Measurements from ENCODE around the gene ERC1. TPM values are rescaled to one million over a fixed set of nuclear protein-coding genes. Genes with fewer than 3 reads are reported as not detected.

Gene ERC1
- total RNA-seq, 1 donor from 2014 or later = 46.6 TPM

DNA sequence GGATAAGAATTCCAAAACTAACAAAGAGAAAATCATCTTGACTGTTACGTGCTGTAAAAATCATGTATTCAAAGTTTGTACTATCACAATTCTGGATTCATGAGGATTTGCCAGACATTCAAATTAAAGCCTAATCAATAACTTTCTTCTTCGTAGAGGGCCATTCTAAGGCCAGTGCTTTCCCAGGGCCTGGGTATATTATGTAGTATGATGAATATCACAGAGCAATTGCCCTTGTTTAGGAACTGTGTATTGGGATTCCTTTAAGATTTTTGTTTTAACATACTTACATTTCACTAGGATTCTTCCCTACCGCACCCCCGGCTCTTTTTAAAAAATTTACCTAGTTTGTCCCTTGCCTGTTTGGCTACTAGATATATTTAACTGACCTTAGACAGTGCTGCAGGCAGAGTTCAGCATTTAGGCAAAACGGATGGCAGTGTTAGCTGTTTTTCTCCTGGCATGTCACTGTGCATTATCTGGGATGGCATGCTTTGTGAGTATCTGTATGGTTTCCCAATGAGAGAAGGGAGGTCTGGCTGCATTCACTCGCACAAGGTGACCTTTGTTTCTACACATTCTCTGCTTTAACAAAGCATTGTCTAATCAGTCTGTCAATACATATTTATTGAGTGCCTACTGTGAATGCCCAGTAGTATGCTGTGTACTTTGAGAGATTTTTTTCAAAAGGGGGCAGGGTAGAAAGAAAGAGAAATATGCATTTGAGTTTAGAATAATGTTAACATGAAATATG is 63.3 kb downstream of the ERC1 start:
- ATAC-seq (ENCODE audit: poor library complexity) (peak; percentile 74), DNase-seq (no peak)
- intact Hi-C loops (cut with DNase I) = no loop called here

DNA sequence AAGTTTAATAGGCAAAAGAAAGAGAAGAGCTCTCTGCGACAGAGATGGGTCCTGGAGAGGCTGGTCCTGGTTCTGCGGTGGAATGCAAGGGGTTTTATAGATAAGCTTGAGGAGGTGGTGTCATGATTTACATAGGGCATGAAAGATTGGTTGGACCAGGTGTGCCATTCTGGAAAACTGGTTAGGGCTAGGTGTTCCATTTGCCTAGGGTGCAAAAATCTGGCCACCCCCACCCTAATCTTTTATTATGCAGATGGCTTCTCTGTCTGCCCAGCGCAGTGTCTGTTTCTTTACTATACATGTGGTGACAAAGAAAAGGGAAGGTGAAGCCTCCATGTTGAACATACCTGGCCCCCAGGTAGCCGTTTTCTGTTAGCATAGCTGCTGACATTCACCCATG is 65.4 kb downstream of the ERC1 start:
- intact Hi-C loops (cut with DNase I) = no loop called here
- no peak for ATAC-seq (ENCODE audit: poor library complexity)
- DNase-seq = no peak

DNA sequence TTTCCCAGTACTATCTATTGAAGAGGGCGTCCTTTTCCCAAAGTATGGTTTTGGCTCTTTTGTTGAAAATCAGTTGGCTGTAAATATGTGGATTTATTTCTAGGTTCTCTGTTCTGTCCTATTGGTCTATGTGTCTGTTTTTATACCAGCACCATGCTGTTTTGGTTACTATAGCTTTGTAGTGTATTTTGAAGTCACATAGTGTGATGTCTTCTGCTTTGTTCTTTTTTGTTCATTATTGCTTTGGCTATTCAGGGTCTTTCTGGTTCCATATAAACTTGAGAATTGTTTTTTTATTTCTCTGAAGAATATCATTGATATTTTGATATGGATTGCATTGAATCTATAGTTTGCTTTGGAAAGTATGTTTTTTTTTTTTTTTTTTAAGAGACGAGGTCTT is 67.4 kb downstream of the ERC1 start:
- ATAC-seq (ENCODE audit: poor library complexity) = no peak
- no peak for DNase-seq
- intact Hi-C loops (cut with DNase I) = no loop called here

DNA sequence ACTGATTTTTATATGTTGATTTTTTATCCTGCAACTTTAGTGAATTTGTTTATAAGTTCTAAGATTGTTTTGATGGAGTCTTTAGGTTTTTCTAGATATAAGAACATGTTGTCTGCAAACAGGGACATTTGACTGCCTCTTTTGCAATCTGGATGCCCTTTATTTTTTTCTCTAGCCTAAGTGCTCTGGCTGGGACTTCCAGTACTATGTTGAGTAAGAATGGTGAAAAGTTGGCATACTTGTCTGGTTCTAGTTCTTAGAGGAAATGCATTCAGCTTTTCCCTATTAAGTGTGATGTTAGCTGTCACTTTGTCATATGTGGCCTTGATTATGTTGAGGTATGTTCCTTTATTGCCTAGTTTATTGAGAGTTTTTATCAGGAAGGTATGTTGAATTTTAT is 68.1 kb downstream of the ERC1 start:
- intact Hi-C loops (cut with DNase I) = no loop called here
- DNase-seq = no peak
- ATAC-seq (ENCODE audit: poor library complexity) = peak; percentile 63

DNA sequence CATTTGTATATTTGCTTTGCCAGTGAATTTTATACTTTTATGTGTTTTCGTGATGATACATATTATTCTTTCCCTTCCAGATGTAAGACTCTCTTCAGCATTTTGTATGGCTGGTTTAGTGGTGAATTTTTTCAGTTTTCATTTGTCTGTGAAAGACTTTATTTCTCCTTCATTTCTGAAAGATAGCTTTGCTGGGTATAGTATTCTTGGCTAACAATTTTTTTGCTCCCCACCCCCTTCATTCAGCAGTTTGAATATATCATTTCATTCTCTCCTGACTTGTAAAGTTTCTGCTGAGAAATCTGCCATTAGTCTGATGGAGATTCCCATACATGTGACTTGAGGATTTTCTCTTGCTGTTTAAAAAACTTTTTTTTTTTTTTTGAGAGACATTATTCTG is 72.8 kb downstream of the ERC1 start:
- no peak for DNase-seq
- intact Hi-C loops (cut with DNase I) = no loop called here
- no peak for ATAC-seq (ENCODE audit: poor library complexity)

DNA sequence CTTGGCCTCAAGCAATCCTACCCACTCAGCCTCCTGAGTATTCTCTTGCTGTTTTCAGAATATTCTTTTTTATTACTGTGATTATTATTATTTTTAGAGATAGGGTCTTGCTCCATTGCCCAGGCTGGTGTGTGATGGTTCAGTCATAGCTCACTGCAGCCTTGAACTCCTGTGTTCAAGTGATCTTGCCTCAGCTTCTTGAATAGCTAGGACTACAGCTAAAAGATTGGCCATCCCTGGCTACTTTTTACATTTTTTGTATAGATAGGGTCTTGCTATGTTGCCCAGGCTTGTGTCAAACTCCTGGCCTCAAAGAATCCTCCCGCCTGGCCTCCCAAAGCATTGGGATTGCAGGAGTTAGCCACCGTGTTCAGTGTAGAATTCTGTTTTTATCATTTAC is 73.3 kb downstream of the ERC1 start:
- DNase-seq (no peak), ATAC-seq (ENCODE audit: poor library complexity) (no peak)
- intact Hi-C loops (cut with DNase I) = no loop called here

DNA sequence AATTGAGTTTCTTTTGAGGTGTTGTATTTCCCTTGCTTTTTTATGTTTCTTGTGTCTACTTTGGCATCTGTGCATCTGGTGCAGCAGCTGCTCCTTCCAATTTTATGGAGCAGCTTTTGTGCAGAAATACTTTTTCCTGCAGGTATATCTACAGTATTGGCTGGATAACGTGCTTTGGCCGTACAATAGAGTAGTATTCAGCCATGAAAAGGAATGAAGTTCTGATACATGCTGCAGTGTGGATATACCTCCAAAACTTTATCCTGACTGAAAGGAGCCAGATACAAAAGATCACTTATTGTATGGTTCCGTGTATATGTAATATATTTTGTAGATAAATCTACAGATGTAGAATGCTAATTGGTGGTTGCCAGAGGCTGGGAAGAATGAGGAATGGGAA is 74.6 kb downstream of the ERC1 start:
- intact Hi-C loops (cut with DNase I) = no loop called here
- ATAC-seq (ENCODE audit: poor library complexity) (no peak), DNase-seq (no peak)

DNA sequence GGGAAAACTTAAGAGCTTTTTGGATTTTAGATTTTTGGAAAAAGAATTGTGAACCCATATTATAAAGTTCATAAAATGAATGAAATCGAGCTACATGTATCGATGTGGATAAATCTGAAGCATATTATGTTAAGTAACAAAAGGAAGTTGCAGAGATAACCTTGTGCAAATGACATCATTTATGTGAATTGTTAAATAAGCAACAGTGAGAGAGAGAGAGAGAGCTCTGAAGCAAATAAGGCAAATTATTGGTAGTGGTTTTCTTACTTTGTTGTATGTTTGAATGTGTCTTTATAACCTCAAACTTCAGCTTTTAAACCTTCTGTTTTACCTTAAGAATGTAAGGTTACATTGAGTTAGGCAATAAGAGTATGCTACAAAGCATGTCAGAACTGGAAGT is 78.8 kb downstream of the ERC1 start:
- DNase-seq (no peak), ATAC-seq (ENCODE audit: poor library complexity) (no peak)
- intact Hi-C loops (cut with DNase I) = no loop called here

DNA sequence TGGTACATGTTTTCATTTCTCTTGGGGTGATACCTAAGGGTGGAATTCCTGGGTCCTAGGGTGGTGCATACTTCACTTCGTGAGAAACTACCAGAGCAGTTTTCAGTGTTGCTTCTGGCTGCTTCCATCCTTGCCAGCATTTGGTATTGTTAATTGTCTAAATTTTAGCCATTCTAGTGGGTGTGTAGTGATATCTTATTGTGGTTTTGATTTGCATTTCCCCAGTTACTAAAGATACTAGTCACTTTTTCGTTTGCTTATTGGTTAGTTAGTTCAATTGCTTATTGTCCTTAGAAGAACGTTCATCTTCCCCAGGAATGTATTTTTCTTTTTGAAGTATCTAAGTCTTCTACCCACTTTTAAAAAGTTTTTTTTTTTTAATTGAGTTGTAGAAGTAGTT is 80.2 kb downstream of the ERC1 start:
- ATAC-seq (ENCODE audit: poor library complexity) (no peak), DNase-seq (no peak)
- intact Hi-C loops (cut with DNase I) = no loop called here

DNA sequence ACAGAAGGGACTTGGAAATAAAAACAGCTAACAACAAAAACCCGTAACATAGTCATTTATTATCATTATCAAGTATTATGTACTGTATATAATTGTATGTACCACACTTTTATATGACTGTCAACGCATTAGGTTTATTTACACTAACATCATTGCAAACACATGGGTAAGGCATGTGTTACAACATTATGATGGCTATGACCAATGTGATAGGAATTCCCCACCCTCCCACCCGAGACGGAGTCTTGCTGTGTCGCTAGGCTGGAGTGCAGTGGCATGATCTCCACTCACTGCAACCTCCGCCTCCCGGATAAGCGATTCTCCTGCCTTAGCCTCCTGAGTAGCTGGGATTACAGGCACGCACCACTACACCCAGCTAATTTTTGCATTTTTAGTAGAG is 82.6 kb downstream of the ERC1 start:
- intact Hi-C loops (cut with DNase I) = no loop called here
- DNase-seq (no peak), ATAC-seq (ENCODE audit: poor library complexity) (no peak)

DNA sequence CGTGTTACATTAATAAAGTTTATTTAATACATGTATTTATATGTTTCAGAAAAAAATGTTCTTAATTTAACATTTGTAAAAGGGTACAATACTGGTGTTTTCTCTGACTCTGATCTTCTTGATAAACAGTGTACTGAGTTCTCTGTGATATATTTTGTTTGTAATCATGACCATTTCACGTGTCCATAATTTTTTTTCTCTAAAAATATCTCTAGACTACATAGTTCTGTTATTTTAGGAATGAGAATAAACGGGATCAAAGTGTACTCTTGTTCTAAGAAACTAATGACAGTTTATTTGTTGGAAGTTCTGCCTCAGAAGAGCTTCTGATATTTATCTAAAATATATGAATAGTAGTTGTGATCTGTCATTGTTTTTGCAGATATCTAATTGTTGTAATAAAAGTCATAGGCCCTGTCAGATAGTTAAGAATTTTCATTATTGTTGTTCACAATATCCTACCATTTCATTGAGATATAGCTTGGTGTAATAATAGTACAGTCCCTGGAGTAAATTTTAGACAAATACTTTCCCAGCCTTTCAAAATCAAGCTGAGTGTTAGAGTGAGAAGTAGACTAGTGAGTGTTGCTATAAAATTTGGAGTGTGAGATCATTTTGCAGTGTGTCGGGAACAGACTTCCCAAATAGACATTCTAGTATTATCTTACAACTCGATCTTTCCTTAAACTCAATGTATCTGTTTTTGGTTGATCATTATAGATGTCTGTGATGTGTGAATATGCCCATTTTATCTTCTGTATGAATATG is 86.2 kb downstream of the ERC1 start:
- intact Hi-C loops (cut with DNase I) = no loop called here
- no peak for DNase-seq
- ATAC-seq (ENCODE audit: poor library complexity) = no peak

DNA sequence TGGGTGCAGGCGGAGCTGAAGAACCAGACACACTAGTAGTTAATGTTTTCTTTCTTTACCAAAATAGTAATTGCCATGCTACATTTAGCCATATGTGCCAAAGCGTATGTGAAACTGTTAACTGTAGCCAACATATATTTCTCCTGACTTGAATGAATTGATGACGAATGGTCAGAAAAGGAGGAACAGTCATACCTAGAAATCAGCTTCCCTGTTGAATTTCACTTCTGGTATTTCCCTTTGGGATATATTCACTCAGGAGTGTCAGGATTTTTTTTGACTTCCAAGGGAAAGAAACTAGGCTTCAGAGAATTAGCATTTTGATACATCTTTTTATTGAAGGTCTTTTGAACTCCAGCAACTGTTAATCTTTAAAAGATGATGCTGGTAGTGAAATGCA is 87.0 kb downstream of the ERC1 start:
- intact Hi-C loops (cut with DNase I) = no loop called here
- DNase-seq = no peak
- no peak for ATAC-seq (ENCODE audit: poor library complexity)

DNA sequence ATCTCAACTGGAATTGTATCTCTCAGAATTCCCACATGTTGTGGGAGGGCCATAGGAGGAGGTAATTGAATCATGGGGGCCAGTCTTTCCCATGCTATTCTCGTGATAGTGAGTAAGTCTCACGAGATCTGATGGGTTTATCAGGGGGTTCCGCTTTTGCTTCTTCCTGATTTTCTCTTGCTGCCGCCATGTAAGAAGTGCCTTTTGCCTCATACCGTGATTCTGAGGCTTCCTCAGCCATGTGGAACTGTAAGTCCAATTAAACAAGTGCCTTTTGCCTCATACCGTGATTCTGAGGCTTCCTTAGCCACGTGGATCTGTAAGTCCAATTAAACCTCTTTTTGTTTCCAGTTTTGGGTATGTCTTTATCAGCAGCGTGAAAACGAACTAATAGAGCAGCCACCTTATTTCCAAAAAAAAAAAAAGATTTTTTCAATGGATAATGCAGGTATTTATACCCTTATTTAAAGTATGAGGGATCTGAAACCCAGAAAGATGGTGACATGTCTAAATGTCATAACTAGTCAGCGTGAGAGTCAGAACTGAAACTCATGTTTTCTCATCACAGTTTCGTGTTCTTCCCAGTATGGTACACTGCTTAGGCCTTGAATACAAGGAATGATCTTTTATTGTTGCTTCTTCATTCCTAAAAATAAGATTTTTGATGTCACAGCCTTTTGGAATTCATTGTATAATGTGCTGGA is 89.6 kb downstream of the ERC1 start:
- intact Hi-C loops (cut with DNase I) = no loop called here
- ATAC-seq (ENCODE audit: poor library complexity) = no peak

DNA sequence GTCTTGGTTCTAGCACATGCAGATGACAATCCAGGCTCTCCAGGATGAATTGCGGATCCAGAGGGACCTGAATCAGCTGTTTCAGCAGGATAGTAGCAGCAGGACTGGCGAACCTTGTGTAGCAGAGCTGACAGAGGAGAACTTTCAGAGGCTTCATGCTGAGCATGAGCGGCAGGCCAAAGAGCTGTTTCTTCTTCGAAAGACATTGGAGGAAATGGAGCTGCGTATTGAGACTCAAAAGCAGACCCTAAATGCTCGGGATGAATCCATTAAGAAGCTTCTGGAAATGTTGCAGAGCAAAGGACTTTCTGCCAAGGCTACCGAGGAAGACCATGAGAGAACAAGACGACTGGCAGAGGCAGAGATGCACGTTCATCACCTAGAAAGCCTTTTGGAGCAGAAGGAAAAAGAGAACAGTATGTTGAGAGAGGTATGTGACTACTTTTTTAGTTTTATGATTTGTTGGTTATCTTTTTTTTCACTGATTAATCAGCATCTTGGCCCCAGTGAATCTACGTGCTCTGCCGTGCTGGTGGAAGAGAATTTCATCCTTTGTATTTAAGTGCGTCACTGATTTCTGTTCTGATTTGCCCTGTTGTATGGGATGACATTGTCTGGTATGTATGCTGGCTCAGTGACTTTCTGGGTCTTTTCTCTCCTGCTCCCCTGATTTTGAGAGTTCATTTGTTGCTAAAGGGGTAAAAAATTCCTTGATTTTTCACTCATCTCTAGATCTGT is 92.3 kb downstream of the ERC1 start:
- DNase-seq (no peak), ATAC-seq (ENCODE audit: poor library complexity) (peak; percentile 38)
- intact Hi-C loops (cut with DNase I) = no loop called here

More for the DNA sequence above, 89.6 kb downstream of the ERC1 start:
- no peak for DNase-seq

DNA sequence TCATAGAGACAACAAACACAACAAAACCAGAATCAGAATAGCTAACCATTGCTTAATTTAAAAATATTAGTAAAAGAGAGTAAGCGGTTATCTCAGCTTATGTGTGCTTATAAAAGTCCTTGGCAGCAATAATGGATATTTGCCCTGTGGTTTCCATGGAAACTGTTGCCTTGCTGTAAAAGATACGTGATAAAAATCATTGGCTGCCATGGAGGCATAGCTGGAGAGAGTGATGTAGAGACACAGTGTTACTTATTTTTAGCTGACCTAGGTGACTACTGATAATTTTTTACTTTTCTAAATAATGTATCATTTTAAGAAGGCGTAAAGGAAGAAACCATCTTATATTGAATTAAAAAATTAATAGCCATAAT is 92.9 kb downstream of the ERC1 start:
- intact Hi-C loops (cut with DNase I) = no loop called here
- ATAC-seq (ENCODE audit: poor library complexity) (no peak), DNase-seq (no peak)

DNA sequence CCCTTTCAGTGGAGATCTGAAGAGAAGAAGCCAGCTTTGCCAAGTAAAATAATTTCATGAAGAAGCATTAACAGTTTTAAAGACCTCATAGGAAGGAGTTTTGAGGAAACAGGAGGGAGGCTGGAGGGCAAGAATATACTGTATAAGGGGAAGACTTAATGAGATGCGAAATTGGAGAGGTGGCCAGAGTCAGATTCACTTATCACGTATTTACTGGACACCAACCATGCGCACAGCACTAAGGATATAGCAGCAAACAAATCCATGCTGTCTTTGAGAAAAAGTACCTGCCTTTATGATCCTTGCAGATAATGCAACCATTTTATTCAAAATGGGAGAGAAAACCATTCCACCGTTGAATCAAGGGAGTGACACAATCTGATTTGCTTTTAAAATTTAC is 100.3 kb downstream of the ERC1 start:
- DNase-seq (no peak), ATAC-seq (ENCODE audit: poor library complexity) (no peak)
- intact Hi-C loops (cut with DNase I) = loop anchor here (10.0 kb wide), 1 partner anchor 97 kb away; the partner anchor contains the start of gene ERC1

DNA sequence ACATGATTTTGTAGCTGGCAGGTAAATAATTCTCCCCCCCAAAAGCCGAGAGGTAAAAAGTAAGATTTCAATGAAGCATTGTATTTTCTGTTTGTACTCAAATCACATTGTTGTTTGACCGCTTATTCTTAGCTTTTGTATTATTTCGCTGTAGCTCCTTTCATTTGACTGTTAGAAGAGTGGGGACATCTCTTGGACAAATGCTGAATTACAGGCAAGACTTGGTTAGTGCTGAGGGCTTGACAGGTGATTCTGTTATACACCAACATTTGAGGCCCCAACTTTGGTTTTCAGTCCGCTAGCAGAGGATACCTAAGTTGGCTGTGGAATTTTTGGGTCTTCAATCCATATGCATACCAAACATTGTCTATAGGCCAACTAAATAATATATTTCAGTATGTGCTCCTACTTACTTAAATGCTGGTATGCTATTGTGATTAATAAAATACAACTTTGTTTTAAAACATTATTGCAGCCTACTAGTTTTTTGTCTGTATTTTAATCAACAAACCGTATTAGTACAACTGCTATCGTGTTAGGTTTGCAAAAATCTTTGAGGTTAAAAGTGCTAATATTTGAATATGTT is 102.2 kb downstream of the ERC1 start:
- intact Hi-C loops (cut with DNase I) = loop anchor here (10.0 kb wide), 1 partner anchor 98 kb away; the partner anchor contains the start of gene ERC1
- DNase-seq (no peak), ATAC-seq (ENCODE audit: poor library complexity) (peak; percentile 62)

DNA sequence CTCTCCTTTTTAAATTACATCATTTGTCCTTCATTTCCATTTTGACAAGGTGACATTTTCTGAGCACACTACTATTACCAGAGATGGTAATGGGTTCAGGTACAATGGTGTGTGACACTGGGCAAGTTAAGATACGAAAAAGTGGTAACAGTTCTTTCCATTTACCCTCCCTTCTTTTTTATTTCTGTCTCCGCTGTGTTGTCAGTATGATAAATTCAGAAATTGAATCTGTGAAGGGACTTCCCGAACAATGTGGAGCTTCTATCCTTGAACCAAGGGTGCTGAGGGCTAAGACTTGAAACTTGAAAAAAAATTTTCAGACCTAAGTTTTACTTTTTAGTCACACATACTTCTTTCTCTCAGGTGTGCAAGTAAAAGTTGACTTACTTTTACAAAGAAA is 103.7 kb downstream of the ERC1 start:
- intact Hi-C loops (cut with DNase I) = loop anchor here (10.0 kb wide), 1 partner anchor 100 kb away; the partner anchor contains the start of gene ERC1
- no peak for DNase-seq
- no peak for ATAC-seq (ENCODE audit: poor library complexity)

DNA sequence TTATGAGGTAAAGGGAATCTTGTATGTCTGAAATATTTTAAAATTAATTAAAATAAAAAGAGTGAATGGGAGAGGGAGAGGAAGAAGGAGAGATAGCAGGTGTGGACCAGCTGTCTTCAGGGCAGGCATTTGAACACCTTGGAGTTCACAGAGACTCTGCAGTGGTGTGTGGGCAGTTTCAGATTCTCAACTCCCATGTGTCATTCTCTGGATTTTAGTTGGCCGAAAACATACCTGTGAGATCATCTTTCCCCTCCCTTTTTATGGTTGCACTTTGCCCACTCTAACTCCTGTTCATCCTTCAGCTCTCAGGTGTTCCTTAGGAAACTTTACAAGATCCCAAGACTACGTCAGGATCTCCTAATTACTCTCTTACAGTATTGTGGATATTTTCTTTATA is 108.1 kb downstream of the ERC1 start:
- intact Hi-C loops (cut with DNase I) = loop anchor here (10.0 kb wide), 1 partner anchor 104 kb away; the partner anchor contains the start of gene ERC1
- ATAC-seq (ENCODE audit: poor library complexity) (no peak), DNase-seq (no peak)

All from Right ventricle myocardium superior (tissue), 1 donor.